Endothelial cell of umbilical vein (primary cell): Measurements from ENCODE around the gene MCF2L. TPM values are rescaled to one million over a fixed set of nuclear protein-coding genes. Genes with fewer than 3 reads are reported as not detected.

Experiments used
- BruUV-seq: library from RNA; stranded (reverse); fragments of 400-500 nt; replicated peaks from 2 replicates; lab custom pipeline; 2021; lab: Mats Ljungman, UMichigan
- CTCF ChIA-PET: fragments of 300-600, 350-600 bp; sonication (Branson Sonifier 250); formaldehyde crosslinking; loops from one replicate; lab custom pipeline; 2021; ENCODE audit warnings: antibody characterized with exemption, inconsistent platforms; lab: Charles Lee
- POLR2A ChIA-PET: fragments of 300-600, 350-600 bp; sonication (Branson Sonifier 250); formaldehyde crosslinking; loops from one replicate; lab custom pipeline; 2021; ENCODE audit warnings: antibody characterized with exemption, inconsistent platforms; lab: Charles Lee
- DNase-seq: peaks from one replicate; pipeline ENCODE4 v3.0.0-alpha.2; 2011; ENCODE audit warnings: low read depth, low spot score
- FAIRE-seq: peaks from 2 replicates; lab custom pipeline; 2011; peaks lifted over from hg19 to GRCh38; lab: Jason Lieb, UNC
- H2AFZ ChIP-seq: 2 replicates; pipeline ENCODE4 v1.6.0; 2012; ENCODE audit warnings: low read depth, low read length, control low read depth, inconsistent platforms
- H3K27ac ChIP-seq: 2 replicates; pipeline ENCODE4 v1.5.1; 2011; ENCODE audit warnings: low read depth, mild to moderate bottlenecking, control low read depth, low read length, moderate library complexity; ENCODE audit not compliant: insufficient read depth
- H3K27me3 ChIP-seq, 2 experiments: 2 replicates each; pipeline versions ENCODE4 v1.6.0 to v1.6.1; 2011; ENCODE audit warnings: low read length in 2 of 2, mixed read lengths in 1 of 2; ENCODE audit not compliant: control insufficient read depth in 2 of 2, insufficient read depth in 2 of 2
- H3K36me3 ChIP-seq, 2 experiments: 2 replicates in 1 of 2; 3 replicates in 1 of 2; pipeline ENCODE4 v1.5.1; 2011; ENCODE audit warnings: low read length in 2 of 2, mild to moderate bottlenecking in 1 of 2, moderate library complexity in 1 of 2; ENCODE audit not compliant: control insufficient read depth in 2 of 2, insufficient read depth in 2 of 2; ENCODE audit errors: extremely low read depth in 1 of 2
- H3K4me1 ChIP-seq: 3 replicates; pipeline ENCODE4 v1.5.1; 2011; ENCODE audit warnings: mild to moderate bottlenecking, low read length; ENCODE audit not compliant: control insufficient read depth, insufficient read depth; ENCODE audit errors: extremely low read depth
- H3K4me2 ChIP-seq: 2 replicates; pipeline ENCODE4 v1.6.1; 2011; ENCODE audit warnings: low read length, control low read depth, mixed read lengths; ENCODE audit not compliant: insufficient read depth
- H3K4me3 ChIP-seq, 3 experiments: fragments of 200-600 bp in 1 of 3; sonication (generic), shearing (Covaris generic) in 1 of 3; replicated peaks in 1 of 3; 2 replicates each; pipeline ENCODE4 v1.5.1; 2011 to 2016; ENCODE audit warnings: control low read depth in 3 of 3, low read length in 3 of 3, mild to moderate bottlenecking in 2 of 3, inconsistent platforms in 1 of 3, low read depth in 1 of 3, moderate library complexity in 1 of 3; ENCODE audit not compliant: insufficient read depth in 1 of 3
- H3K79me2 ChIP-seq: 2 replicates; pipeline ENCODE4 v1.6.0; 2012; ENCODE audit warnings: low read length, inconsistent platforms; ENCODE audit not compliant: control insufficient read depth, insufficient read depth
- H3K9ac ChIP-seq: replicated peaks from 2 replicates; pipeline ENCODE3; 2011; ENCODE audit warnings: low read length, control low read depth; ENCODE audit not compliant: insufficient read depth; ENCODE audit errors: extremely low read depth
- H3K9me1 ChIP-seq: replicated peaks from 3 replicates; pipeline ENCODE4 v1.6.0; 2011; ENCODE audit warnings: mild to moderate bottlenecking, low read length; ENCODE audit not compliant: control insufficient read depth, insufficient read depth; ENCODE audit errors: extremely low read depth
- H3K9me3 ChIP-seq: replicated peaks from 2 replicates; pipeline ENCODE4 v1.5.1; 2012; ENCODE audit warnings: low read length, inconsistent platforms; ENCODE audit not compliant: control insufficient read depth, insufficient read depth
- H4K20me1 ChIP-seq: replicated peaks from 2 replicates; pipeline ENCODE3; 2011; ENCODE audit warnings: mild to moderate bottlenecking, low read length; ENCODE audit not compliant: control insufficient read depth, insufficient read depth; ENCODE audit errors: extremely low read depth
- CTCF ChIP-seq, 2 donors: IDR thresholded peaks; 1 replicate in 1 of 2; 2 replicates in 1 of 2; pipeline ENCODE4 v1.5.1; 2011; ENCODE audit warnings: low read length in 2 of 2, mild to moderate bottlenecking in 2 of 2, moderate library complexity in 2 of 2, control low read depth in 1 of 2, inconsistent platforms in 1 of 2, low read depth in 1 of 2; ENCODE audit not compliant: insufficient read depth in 1 of 2; ENCODE audit errors: extremely low read depth in 1 of 2
- EZH2 ChIP-seq: IDR thresholded peaks from 2 replicates; pipeline ENCODE4 v1.6.1; 2012; ENCODE audit warnings: borderline replicate concordance, low read depth, mild to moderate bottlenecking, moderate library complexity, low read length, inconsistent platforms; ENCODE audit not compliant: severe bottlenecking
- FOS ChIP-seq: IDR thresholded peaks from 2 replicates; pipeline ENCODE4 v1.6.1; 2011; ENCODE audit warnings: mild to moderate bottlenecking, low read length, moderate library complexity, borderline replicate concordance; ENCODE audit not compliant: insufficient read depth
- GATA2 ChIP-seq: IDR thresholded peaks from 2 replicates; pipeline ENCODE4 v1.7.0; 2011; ENCODE audit warnings: low read depth, mild to moderate bottlenecking, moderate library complexity, mixed read lengths, low read length; ENCODE audit not compliant: insufficient read length, insufficient read depth
- JUN ChIP-seq: IDR thresholded peaks from 2 replicates; pipeline ENCODE4 v1.6.1; 2011; ENCODE audit warnings: borderline replicate concordance, low read depth; ENCODE audit not compliant: insufficient read length, insufficient read depth
- MYC ChIP-seq: IDR thresholded peaks from one replicate; pipeline ENCODE4 v1.6.1; 2011; ENCODE audit warnings: mild to moderate bottlenecking, low read depth, low read length
- POLR2A ChIP-seq: IDR thresholded peaks from 2 replicates; pipeline ENCODE4 v1.6.1; 2012; ENCODE audit warnings: low read depth, mild to moderate bottlenecking, control low read depth, low read length
- POLR2AphosphoS5 ChIP-seq: IDR thresholded peaks from 2 replicates; pipeline ENCODE4 v1.6.1; 2012; ENCODE audit warnings: low read depth, mild to moderate bottlenecking, control low read depth, low read length, moderate library complexity; ENCODE audit not compliant: insufficient read depth
- dilution Hi-C: fragments of 300-500 bp; cut with MboI; formaldehyde crosslinking; loops from one replicate; pipeline ENCODE4 v1.15.0; 2019; ENCODE audit warnings: low sequenced_read_pairs; ENCODE audit not compliant: extremely low pct_ligation_motif_present
- intact Hi-C: fragments of 100-400 bp; cut with micrococcal nuclease; formaldehyde crosslinking; loops from one replicate; pipeline ENCODE4 v1.10.0; 2022
- polyA plus RNA-seq, 4 experiments: library from polyadenylated mRNA; depleted of rRNA in 3 of 4; stranded (reverse) in 3 of 4; unstranded in 1 of 4; fragments of >200 nt; gene quantifications; 2 replicates each; pipeline versions ENCODE4 v1.2.1 to v1.2.3, GENCODE V29; 2011 to 2012; ENCODE audit warnings: missing spikeins in 1 of 4
- total RNA-seq: library from RNA; stranded (reverse); gene quantifications from 2 replicates; pipeline ENCODE4 v1.2.3, GENCODE V29; 2021
- TF ChIP-seq, protein P1 (sequence below): IDR thresholded peaks from 2 replicates; pipeline ENCODE4 v1.6.1; 2011; ENCODE audit not compliant: insufficient read depth, insufficient read length

The MCF2L gene
- total and polyA plus RNA-seq, 2 donors (not counting 3 experiments of a cell fraction or from before 2014, with no cell fraction given), result 0.33 to 0.58 TPM

DNA sequence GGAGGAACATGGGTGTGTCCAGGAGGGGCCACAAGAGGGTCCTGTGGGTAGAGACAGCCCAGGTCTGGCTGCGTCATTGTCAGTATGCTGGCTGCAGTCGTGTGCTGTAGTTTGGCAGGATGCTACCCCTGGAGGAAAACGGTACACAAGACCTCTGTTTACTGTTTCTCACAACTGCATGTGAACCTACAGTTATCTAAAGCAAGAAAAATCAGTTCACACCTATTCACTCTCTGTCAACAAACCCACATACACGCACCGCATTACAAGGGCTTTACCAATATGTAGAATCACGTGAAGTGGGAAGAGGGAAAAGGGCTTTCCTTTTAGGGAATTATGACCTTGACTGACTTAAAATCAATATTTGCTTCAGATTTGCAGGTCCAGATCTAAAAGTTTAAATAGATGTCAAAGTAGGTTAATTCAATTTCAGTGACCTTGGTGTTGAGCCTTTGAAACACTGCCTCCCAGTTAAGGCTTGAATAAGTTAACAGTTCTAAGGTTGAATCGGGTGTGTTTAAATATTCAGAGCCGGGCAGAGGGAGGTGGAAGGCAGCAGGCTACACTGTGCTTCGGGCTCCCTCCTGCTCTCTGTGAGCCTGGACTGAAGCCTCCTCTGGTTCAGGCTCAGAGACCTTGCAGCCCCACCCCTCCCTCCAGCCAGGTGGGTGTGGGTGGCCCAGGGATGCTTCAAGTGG lies 17.2 kb upstream of the MCF2L start:
- no peaks in the 10 kb centered on the region for H3K9me1 ChIP-seq
- no peaks in the 10 kb centered on the region for H3K36me3 ChIP-seq
- H3K79me2 ChIP-seq, result no peaks in the 10 kb centered on the region
- no TSS peak for BruUV-seq
- H3K4me1 ChIP-seq, result no peaks in the 10 kb centered on the region
- intact Hi-C loops (no loop called here), dilution Hi-C loops (no loop called here)
- H4K20me1 ChIP-seq, result no peaks in the 10 kb centered on the region
- no peak overlapping the region for H3K4me2 ChIP-seq
- DNase-seq, result no peak
- no peak overlapping the region for H3K9ac ChIP-seq
- TF ChIP-seq POLR2AphosphoS5, result no peak
- no peak for TF ChIP-seq CTCF (IDR thresholded peaks at IDR 0.05; ENCODE audit: extremely low read depth in 1 of 2, insufficient read depth in 1 of 2, low read depth in 1 of 2, low read length in 2 of 2)
- no peak for TF ChIP-seq GATA2
- TF ChIP-seq, protein P1, sequence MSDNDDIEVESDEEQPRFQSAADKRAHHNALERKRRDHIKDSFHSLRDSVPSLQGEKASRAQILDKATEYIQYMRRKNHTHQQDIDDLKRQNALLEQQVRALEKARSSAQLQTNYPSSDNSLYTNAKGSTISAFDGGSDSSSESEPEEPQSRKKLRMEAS, result no peak
- TF ChIP-seq EZH2, result no peak
- TF ChIP-seq POLR2A, result no peak
- TF ChIP-seq FOS, result no peak
- no peak for TF ChIP-seq JUN
- no peak for TF ChIP-seq MYC
- H3K9me3 ChIP-seq, result no peaks in the 10 kb centered on the region
- H3K27me3 ChIP-seq, result peaks cover 10 to 28% of the 10 kb centered on the region in 2 experiments
- H3K27ac ChIP-seq, result no peak overlapping the region
- no peak for FAIRE-seq
- H3K4me3 ChIP-seq, result no peak overlapping the region
- H2AFZ ChIP-seq, result no peak overlapping the region
- ChIA-PET CTCF (interaction anchor here (1.8 kb wide), 1 partner anchor 9 kb away, joined by 11 read pairs; no protein-coding TSS in a partner anchor), POLR2A (no interaction called here)
